ENCODE measurements around the gene AHRR. TPM values are rescaled to one million over a fixed set of nuclear protein-coding genes. Genes with fewer than 3 reads are reported as not detected.

The AHRR gene
- total RNA-seq, 1 donor, result 22.5 TPM

DNA sequence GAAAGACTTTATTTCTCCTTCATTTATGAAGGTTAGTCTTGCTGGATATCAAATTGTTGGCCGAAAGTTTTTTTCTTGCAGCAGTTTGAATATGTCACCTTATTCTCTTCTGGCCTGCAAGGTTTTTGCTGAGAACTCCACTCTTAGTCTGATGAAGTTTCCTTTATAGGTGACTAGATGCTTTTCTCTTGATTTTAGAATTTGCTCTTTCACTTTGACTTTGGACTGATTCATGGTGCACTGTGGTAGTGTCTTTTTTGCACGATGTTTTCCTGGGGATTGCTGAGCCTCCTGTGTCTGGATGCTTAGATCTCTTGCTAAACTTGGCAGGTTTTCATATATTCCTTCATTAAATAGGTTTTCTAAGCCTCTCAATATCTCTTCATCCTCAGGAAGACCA, 12.4 kb downstream of the AHRR start:
- no peak overlapping the region for H3K4me3 ChIP-seq (ENCODE audit: low read depth, low read length)
- DNase-seq (ENCODE audit: low read depth), result no peak
- TF ChIP-seq, protein P1, sequence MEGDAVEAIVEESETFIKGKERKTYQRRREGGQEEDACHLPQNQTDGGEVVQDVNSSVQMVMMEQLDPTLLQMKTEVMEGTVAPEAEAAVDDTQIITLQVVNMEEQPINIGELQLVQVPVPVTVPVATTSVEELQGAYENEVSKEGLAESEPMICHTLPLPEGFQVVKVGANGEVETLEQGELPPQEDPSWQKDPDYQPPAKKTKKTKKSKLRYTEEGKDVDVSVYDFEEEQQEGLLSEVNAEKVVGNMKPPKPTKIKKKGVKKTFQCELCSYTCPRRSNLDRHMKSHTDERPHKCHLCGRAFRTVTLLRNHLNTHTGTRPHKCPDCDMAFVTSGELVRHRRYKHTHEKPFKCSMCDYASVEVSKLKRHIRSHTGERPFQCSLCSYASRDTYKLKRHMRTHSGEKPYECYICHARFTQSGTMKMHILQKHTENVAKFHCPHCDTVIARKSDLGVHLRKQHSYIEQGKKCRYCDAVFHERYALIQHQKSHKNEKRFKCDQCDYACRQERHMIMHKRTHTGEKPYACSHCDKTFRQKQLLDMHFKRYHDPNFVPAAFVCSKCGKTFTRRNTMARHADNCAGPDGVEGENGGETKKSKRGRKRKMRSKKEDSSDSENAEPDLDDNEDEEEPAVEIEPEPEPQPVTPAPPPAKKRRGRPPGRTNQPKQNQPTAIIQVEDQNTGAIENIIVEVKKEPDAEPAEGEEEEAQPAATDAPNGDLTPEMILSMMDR (IDR thresholded peaks at IDR 0.05; ENCODE audit: insufficient read depth, low read depth, low read length), result no peak

DNA sequence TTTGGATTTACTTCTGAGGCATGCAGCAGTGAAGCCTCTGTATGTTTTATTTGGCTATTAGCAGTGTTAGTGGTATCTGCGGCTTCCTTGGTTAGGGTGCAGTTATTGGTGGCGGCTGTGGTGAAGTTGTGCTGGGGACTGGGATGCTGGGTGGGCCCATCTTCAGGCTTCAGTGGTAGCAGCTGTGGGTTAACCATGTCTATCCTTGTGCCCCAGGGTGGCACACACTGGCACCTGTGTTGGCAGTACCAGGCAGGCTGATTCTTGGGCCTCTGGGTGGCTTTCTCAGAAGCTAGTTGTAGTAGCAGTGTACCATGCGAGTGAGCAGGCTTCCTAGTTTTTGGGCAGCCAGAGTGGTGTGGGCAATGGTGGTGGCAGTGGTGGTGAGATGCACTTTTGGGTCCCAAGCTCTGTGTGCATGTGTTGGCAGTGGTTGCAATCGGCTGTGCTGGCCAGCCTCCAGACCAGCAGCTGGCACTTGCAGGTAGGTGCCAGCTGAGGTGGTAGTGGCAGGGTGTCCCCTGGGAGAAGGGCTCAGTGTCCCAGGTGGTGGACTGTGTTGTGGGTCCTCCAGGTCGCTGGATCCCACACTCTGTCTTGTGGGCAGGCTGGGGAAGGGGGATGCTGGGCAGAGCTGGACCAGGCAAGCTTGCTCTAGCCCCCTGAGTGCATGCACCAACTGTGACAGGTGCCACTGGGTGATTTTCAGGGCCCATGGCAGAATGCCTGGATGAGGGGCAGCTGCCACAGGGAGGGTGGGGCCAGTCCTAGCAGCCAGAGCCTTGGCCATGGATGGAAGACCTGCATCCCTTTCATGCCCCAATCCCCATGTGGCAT, 13.6 kb downstream of the AHRR start:
- TF ChIP-seq, protein P1 (IDR thresholded peaks at IDR 0.05; ENCODE audit: insufficient read depth, low read depth, low read length), result no peak
- DNase-seq (ENCODE audit: low read depth), result no peak
- H3K4me3 ChIP-seq (ENCODE audit: low read depth, low read length), result no peak overlapping the region

DNA sequence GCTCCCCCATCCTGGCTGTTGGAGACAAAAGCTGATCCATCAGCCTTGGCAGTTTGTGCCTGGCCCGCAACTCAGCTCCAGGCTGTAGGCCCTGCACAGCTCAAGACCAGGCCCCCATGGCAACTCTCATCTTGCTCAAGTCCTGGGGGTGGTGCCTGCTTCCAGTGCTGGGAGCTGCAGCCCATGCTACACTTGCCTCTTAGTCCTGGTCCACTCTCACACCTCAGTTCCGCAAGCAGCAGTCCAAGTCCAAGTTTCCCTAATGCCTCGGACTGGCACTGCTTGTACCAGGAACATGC, 14.2 kb downstream of the AHRR start:
- TF ChIP-seq, protein P1 (IDR thresholded peaks at IDR 0.05; ENCODE audit: insufficient read depth, low read depth, low read length), result no peak
- no peak overlapping the region for H3K4me3 ChIP-seq (ENCODE audit: low read depth, low read length)
- no peak for DNase-seq (ENCODE audit: low read depth)

DNA sequence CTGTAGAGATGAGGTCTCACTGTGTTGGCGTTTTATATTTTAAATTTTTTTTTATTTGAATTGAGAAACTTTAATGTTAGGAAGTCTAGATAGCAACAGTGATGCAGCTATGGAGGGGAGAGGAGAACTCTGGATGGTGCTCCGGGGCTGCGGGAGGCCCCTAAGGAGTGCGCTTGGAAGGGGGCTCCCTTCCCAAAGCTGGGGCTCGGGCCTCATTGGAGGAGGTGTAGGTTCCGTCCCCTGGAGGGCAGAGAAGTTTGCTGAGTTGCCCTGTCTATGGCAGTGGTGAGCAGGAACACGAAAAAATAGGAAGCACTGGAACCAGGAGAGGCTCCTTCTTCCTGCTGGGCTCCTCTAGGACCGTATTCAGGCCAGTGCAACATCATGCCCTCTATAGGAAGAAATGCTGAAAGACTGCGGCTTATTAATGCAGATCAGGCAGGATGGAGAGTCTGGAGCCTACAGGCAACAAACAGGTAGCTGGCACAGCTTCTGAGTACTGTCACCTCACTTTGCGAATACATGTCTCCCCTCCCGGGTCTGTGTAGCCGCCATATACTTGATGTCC, 16.1 kb downstream of the AHRR start:
- H3K4me3 ChIP-seq (ENCODE audit: low read depth, low read length), result no peak overlapping the region
- peak; percentile 51 for DNase-seq (ENCODE audit: low read depth)
- TF ChIP-seq, protein P1 (IDR thresholded peaks at IDR 0.05; ENCODE audit: insufficient read depth, low read depth, low read length), result peak; percentile 64

DNA sequence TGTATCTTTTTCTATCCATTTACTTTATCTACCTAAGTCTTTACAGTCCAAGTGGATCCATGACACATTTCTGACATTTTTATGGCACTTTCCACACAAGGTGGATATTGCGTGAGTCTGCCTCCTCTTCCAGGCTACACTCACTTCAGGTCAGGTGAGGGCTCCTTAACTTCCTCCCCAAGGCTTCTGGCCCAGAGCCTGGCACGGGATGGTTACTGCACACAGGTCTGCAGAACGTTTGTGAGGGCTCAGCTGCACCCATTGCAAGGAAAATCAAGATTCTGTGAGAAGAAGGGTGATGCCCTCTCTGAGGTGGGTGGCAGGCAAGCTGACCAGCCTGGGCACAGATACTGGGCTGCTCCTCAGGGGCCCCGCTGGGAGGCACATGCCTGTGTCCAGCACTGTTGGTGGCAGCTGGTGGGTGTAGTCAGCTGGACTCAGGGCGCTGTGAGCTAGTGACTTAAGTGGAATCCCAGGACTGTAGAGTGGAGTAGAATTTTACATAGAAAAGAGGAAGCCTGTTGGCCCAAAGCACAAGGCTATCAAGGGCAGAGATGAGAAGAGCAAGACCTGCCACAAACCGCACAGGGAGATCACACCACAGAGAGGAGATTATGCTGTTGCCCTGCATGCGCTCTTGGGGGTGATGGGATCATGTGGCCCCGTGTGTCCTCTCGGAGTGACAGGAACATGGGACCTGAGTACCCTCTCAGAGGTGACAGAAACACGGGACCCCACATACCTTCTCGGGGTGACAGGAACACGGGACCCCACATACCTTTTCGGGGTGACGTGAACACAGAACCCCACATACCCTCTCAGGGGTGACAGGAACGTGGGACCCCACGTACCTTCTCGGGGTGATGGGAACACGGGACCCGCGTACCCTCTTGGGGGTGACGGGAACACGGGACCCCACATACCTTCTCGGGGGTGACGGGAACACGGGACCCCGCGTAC, 21.3 kb downstream of the AHRR start:
- DNase-seq (ENCODE audit: low read depth), result no peak
- TF ChIP-seq, protein P1 (IDR thresholded peaks at IDR 0.05; ENCODE audit: insufficient read depth, low read depth, low read length), result no peak
- H3K4me3 ChIP-seq (ENCODE audit: low read depth, low read length), result no peak overlapping the region

DNA sequence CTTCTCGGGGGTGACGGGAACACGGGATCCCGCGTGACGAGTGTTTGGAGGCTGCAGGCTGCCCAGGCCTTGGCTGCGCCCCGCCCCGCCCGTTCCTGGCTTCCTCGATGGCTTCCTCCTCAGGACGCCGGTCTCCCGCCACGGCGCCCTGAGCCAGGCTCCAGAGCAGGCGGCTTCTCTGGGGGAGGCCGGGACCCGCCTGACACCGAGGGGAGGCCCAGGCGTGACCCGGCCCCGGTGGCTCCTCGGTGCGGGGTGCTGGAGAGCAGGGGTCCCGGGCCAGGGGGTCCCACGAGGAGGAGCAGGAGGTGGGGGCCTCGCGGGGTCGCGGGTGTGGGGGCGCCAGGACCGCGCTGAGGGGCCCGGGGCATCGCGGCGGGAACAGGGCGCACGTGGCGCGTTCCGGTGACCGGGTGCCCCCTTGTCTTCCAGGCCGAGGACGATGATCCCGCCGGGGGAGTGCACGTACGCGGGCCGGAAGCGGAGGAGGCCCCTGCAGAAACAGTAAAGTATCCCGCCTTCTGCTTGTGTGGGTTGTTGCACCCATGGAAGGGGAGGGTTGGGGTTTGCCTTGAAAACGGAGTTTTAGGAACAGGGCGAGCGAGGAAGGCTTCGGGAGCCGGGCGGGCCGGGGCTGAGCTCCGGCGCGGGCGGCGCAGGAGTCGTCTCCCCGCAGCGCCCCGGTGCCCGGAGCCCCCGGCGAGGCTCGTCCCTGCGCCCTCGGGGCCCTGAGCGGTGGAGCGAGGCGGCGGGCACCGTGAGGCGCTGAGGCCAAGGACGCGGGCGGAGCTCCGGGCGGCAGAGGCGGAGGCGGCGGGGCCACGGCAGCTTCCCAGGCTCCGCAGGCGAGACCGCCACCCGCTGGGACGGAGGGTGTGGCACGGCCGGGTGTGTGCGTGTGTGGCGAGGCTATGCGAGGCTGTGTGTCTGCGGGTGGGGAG, 22.2 kb downstream of the AHRR start:
- TF ChIP-seq, protein P1 (IDR thresholded peaks at IDR 0.05; ENCODE audit: insufficient read depth, low read depth, low read length), result peak; percentile 4
- DNase-seq (ENCODE audit: low read depth), result peak; percentile 69
- H3K4me3 ChIP-seq (ENCODE audit: low read depth, low read length), result peak overlapping the region; percentile 50

Measured in fibroblast of villous mesenchyme (primary cell).